ENCODE measurements around the gene DPP4.

DNA sequence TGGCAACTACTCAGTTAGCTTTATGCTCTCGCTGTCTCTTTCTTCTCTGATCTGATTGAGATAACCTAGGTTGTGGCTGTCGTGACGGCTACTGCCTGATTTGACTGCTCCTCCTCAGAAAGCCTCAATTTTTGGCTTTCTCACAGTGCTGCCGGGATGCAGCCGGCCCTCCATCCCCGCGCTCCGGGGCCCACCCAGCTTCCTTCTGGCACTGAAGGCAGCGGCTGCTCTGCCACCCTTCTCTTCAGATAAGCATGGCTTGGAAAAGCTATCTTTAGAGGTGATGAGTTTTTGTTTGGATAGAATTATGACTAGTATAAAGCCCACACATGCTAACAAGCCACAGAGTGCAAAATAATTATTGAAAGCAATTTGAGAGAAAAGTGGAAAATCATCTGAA lies 102.5 kb downstream of the DPP4 start:
- TF ChIP-seq, protein P1, sequence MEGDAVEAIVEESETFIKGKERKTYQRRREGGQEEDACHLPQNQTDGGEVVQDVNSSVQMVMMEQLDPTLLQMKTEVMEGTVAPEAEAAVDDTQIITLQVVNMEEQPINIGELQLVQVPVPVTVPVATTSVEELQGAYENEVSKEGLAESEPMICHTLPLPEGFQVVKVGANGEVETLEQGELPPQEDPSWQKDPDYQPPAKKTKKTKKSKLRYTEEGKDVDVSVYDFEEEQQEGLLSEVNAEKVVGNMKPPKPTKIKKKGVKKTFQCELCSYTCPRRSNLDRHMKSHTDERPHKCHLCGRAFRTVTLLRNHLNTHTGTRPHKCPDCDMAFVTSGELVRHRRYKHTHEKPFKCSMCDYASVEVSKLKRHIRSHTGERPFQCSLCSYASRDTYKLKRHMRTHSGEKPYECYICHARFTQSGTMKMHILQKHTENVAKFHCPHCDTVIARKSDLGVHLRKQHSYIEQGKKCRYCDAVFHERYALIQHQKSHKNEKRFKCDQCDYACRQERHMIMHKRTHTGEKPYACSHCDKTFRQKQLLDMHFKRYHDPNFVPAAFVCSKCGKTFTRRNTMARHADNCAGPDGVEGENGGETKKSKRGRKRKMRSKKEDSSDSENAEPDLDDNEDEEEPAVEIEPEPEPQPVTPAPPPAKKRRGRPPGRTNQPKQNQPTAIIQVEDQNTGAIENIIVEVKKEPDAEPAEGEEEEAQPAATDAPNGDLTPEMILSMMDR (conservative IDR thresholded peaks at IDR 0.05; ENCODE audit: low read depth in 2 of 2): no peak
- TF ChIP-seq EZH2phosphoT487 (IDR thresholded peaks at IDR 0.05; ENCODE audit: unreplicated experiment): no peak
- TF ChIP-seq EZH2 (IDR thresholded peaks at IDR 0.05; ENCODE audit: low read depth, unreplicated experiment): no peak
- TF ChIP-seq POLR2AphosphoS5 (IDR thresholded peaks at IDR 0.05; ENCODE audit: low read depth): no peak
- no peak for TF ChIP-seq CREB1 (CRISPR knock-in tag; IDR thresholded peaks at IDR 0.05; ENCODE audit: low read depth)
- TF ChIP-seq, protein P2, sequence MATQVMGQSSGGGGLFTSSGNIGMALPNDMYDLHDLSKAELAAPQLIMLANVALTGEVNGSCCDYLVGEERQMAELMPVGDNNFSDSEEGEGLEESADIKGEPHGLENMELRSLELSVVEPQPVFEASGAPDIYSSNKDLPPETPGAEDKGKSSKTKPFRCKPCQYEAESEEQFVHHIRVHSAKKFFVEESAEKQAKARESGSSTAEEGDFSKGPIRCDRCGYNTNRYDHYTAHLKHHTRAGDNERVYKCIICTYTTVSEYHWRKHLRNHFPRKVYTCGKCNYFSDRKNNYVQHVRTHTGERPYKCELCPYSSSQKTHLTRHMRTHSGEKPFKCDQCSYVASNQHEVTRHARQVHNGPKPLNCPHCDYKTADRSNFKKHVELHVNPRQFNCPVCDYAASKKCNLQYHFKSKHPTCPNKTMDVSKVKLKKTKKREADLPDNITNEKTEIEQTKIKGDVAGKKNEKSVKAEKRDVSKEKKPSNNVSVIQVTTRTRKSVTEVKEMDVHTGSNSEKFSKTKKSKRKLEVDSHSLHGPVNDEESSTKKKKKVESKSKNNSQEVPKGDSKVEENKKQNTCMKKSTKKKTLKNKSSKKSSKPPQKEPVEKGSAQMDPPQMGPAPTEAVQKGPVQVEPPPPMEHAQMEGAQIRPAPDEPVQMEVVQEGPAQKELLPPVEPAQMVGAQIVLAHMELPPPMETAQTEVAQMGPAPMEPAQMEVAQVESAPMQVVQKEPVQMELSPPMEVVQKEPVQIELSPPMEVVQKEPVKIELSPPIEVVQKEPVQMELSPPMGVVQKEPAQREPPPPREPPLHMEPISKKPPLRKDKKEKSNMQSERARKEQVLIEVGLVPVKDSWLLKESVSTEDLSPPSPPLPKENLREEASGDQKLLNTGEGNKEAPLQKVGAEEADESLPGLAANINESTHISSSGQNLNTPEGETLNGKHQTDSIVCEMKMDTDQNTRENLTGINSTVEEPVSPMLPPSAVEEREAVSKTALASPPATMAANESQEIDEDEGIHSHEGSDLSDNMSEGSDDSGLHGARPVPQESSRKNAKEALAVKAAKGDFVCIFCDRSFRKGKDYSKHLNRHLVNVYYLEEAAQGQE (IDR thresholded peaks at IDR 0.05; ENCODE audit: unreplicated experiment): no peak
- TF ChIP-seq JUNB (IDR thresholded peaks at IDR 0.05; ENCODE audit: unreplicated experiment): no peak
- TF ChIP-seq, protein P3, sequence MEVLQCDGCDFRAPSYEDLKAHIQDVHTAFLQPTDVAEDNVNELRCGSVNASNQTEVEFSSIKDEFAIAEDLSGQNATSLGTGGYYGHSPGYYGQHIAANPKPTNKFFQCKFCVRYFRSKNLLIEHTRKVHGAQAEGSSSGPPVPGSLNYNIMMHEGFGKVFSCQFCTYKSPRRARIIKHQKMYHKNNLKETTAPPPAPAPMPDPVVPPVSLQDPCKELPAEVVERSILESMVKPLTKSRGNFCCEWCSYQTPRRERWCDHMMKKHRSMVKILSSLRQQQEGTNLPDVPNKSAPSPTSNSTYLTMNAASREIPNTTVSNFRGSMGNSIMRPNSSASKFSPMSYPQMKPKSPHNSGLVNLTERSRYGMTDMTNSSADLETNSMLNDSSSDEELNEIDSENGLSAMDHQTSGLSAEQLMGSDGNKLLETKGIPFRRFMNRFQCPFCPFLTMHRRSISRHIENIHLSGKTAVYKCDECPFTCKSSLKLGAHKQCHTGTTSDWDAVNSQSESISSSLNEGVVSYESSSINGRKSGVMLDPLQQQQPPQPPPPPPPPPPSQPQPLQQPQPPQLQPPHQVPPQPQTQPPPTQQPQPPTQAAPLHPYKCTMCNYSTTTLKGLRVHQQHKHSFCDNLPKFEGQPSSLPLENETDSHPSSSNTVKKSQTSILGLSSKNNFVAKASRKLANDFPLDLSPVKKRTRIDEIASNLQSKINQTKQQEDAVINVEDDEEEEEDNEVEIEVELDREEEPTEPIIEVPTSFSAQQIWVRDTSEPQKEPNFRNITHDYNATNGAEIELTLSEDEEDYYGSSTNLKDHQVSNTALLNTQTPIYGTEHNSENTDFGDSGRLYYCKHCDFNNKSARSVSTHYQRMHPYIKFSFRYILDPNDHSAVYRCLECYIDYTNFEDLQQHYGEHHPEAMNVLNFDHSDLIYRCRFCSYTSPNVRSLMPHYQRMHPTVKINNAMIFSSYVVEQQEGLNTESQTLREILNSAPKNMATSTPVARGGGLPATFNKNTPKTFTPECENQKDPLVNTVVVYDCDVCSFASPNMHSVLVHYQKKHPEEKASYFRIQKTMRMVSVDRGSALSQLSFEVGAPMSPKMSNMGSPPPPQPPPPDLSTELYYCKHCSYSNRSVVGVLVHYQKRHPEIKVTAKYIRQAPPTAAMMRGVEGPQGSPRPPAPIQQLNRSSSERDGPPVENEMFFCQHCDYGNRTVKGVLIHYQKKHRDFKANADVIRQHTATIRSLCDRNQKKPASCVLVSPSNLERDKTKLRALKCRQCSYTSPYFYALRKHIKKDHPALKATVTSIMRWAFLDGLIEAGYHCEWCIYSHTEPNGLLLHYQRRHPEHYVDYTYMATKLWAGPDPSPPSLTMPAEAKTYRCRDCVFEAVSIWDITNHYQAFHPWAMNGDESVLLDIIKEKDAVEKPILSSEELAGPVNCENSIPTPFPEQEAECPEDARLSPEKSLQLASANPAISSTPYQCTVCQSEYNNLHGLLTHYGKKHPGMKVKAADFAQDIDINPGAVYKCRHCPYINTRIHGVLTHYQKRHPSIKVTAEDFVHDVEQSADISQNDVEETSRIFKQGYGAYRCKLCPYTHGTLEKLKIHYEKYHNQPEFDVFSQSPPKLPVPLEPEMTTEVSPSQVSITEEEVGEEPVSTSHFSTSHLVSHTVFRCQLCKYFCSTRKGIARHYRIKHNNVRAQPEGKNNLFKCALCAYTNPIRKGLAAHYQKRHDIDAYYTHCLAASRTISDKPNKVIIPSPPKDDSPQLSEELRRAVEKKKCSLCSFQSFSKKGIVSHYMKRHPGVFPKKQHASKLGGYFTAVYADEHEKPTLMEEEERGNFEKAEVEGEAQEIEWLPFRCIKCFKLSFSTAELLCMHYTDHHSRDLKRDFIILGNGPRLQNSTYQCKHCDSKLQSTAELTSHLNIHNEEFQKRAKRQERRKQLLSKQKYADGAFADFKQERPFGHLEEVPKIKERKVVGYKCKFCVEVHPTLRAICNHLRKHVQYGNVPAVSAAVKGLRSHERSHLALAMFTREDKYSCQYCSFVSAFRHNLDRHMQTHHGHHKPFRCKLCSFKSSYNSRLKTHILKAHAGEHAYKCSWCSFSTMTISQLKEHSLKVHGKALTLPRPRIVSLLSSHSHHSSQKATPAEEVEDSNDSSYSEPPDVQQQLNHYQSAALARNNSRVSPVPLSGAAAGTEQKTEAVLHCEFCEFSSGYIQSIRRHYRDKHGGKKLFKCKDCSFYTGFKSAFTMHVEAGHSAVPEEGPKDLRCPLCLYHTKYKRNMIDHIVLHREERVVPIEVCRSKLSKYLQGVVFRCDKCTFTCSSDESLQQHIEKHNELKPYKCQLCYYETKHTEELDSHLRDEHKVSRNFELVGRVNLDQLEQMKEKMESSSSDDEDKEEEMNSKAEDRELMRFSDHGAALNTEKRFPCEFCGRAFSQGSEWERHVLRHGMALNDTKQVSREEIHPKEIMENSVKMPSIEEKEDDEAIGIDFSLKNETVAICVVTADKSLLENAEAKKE (CRISPR knock-in tag; IDR thresholded peaks at IDR 0.05): no peak

Measured in GM23338 (cell line).